Stimulated activated CD4-positive, alpha-beta T cell treated with anti-CD3 and anti-CD28 coated beads, Interleukin-1b, Interleukin-23, amount 100 ng/mL, for 48 hours (primary cell): ENCODE results near the gene RRAGA.
"Not testable (repeated sequence)": the region's sequence is repeated elsewhere in the genome, so short reads cannot be mapped to it uniquely, and the experiment has no call there.

Experiments
- DNase-seq: peaks from one replicate; pipeline ENCODE4 v3.0.0-alpha.2; 2020

The RRAGA gene, protein sequence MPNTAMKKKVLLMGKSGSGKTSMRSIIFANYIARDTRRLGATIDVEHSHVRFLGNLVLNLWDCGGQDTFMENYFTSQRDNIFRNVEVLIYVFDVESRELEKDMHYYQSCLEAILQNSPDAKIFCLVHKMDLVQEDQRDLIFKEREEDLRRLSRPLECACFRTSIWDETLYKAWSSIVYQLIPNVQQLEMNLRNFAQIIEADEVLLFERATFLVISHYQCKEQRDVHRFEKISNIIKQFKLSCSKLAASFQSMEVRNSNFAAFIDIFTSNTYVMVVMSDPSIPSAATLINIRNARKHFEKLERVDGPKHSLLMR

DNA sequence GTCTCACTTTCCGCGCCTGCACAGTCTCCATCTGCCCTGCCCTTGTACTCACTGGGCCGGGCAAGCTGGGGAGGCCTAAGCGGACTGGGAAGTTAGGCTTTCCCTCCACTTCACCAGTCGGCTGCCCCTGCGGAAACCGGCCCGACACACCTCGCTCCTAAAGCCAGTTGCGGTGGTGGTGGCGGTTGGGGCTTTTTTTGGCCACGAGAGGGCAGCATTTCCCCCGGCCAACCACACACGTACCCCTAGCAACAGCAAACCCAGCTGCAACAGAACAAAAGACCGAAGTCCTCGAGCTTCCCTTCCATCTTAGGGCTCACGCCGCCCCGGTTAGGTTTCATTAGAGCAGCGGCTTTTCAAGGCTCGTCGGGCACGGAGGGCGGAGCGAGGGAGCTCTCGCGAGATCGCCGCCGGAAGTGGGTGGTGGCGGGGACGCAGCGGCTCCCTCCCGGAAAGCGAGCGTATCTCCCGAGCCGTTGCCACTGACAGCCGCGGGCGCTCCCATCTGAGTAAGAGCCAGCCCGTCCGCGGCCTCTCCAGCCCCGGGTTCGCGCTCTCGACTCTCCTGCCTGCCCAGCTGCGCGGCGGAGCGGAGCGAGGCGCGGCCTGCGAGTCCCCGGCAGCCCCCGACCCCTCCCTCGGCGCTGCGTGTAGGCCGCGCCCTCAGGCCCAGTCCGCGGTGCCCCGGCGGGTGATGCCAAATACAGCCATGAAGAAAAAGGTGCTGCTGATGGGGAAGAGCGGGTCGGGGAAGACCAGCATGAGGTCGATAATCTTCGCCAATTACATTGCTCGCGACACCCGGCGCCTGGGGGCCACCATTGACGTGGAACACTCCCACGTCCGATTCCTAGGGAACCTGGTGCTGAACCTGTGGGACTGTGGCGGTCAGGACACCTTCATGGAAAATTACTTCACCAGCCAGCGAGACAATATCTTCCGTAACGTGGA is at the start of gene RRAGA:
RRAGA (plus strand) TSS at position 462 of the 951 bp plus-strand sequence; CDS start at position 695, 233 bp downstream.
- peak; percentile 93 for DNase-seq

DNA sequence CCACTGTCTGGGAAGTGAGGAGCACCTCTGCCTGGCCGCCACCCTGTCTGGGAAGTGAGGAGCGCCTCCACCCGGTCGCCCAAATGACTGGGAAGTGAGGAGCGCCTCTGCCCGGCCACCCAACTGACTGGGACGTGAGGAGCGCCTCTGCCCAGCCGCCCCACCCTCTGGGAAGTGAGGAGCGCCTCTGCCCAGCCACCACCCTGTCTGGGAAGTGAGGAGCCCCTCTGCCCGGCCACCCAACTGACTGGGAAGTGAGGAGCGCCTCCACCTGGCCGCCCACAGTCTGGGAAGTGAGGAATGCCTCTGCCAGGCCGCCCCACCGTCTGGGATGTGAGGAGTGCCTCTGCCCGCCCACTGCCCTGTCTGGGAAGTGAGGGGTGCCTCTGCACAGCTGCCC is 49.1 kb upstream of the RRAGA start:
- no peak for DNase-seq

GRCh38 chr9:19009391-19009965 is 39.7 kb upstream of the RRAGA start:
- no peak for DNase-seq

DNA sequence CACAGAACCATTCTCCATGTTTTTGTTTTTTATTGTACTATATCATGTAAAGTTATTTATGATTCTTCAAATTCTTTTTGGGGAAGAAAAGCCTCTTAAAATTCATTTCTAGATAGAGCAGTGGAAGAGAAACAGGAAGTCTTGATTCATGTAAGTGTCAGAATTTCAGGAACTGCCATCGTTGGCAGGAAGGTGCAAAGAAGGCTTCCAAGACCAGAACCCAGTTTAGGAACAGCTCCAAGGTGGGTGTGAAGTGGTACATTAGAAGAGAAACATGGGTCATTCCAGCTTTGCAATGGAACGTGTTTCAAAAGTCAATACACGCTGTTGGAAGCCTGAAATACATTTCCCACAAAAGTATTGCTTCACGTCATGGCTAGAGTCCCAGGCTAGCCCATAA is 31.0 kb upstream of the RRAGA start:
- DNase-seq: no peak

- no peak for DNase-seq
These were observed 28.3 kb upstream of the RRAGA start for GRCh38 chr9:19020886-19021455.

DNA sequence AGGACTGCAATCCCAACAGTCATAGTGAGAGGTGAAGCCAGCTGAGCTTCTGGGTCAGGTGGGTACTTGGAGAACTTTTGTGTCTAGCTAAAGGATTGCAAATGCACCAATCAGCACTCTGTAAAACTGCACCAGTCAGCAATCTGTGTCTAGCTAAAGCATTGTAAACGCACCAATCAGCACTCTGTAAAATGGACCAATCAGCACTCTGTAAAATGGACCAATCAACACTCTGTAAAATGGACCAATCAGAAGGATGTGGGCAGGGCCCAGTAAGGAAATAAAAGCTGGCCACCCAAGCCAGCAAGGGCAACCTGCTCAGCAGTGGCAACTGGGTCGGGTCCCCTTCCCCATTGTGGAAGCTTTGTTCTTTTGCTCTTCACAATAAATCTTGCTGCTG is 27.6 kb upstream of the RRAGA start:
- DNase-seq: not testable (repeated sequence)

GRCh38 chr9:19022206-19022605 is 27.0 kb upstream of the RRAGA start:
- no peak for DNase-seq

GRCh38 chr9:19023078-19023477 is 26.1 kb upstream of the RRAGA start:
- no peak for DNase-seq

GRCh38 chr9:19026375-19026774 is 22.9 kb upstream of the RRAGA start:
- DNase-seq: no peak

- no peak for DNase-seq
These were observed 21.4 kb upstream of the RRAGA start for GRCh38 chr9:19027825-19028224.

DNA sequence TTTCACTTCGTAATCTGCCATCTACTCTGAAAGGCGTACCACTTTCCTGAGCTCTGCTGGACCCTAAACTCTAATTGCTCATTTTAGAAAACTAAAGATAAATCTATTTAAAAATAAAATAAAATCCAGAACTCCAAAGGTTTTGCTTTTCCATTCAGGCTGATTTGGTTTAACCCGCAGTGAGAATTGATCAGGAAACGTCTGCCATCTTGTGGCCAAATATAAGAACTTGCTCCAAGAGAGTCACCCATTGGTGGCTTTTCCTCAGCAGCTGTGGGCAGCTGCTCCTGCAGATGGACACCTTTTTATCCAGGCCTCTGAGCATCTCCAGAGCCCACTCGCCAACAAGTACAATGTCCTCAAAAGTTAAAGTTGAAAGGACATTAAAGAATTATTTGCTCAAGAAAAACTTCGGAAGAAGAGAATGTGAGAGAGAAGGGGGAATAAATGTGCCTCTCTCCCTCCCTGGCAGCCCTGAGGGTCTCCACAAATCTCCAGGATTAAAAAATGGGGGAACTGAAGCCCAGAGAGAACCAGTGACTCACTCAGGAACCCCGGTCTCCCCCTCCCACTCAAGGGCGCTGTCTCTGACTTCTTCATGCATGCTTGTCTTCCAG is 20.3 kb upstream of the RRAGA start:
- peak; percentile 10 for DNase-seq

- no peak for DNase-seq
These were observed 18.3 kb upstream of the RRAGA start for GRCh38 chr9:19030899-19031298.

GRCh38 chr9:19032406-19032805 is 16.8 kb upstream of the RRAGA start:
- DNase-seq: no peak

GRCh38 chr9:19033015-19033414 is 16.2 kb upstream of the RRAGA start, which contains the start of gene SAXO1:
TSS of gene SAXO1 (minus strand) at chr9:19033209. CDS start at chr9:19032908, 301 bp downstream.
- DNase-seq: no peak

GRCh38 chr9:19036611-19037010 is 12.6 kb upstream of the RRAGA start:
- DNase-seq: no peak

DNA sequence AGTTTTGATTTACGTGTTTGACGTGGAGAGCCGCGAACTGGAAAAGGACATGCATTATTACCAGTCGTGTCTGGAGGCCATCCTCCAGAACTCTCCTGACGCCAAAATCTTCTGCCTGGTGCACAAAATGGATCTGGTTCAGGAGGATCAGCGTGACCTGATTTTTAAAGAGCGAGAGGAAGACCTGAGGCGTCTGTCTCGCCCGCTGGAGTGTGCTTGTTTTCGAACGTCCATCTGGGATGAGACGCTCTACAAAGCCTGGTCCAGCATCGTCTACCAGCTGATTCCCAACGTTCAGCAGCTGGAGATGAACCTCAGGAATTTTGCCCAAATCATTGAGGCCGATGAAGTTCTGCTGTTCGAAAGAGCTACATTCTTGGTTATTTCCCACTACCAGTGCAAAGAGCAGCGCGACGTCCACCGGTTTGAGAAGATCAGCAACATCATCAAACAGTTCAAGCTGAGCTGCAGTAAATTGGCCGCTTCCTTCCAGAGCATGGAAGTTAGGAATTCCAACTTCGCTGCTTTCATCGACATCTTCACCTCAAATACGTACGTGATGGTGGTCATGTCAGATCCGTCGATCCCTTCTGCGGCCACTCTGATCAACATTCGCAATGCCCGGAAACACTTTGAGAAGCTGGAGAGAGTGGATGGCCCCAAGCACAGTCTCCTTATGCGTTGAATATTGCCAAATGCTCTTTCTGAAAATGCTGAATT is 850 bp downstream of the RRAGA start:
- DNase-seq: no peak

DNA sequence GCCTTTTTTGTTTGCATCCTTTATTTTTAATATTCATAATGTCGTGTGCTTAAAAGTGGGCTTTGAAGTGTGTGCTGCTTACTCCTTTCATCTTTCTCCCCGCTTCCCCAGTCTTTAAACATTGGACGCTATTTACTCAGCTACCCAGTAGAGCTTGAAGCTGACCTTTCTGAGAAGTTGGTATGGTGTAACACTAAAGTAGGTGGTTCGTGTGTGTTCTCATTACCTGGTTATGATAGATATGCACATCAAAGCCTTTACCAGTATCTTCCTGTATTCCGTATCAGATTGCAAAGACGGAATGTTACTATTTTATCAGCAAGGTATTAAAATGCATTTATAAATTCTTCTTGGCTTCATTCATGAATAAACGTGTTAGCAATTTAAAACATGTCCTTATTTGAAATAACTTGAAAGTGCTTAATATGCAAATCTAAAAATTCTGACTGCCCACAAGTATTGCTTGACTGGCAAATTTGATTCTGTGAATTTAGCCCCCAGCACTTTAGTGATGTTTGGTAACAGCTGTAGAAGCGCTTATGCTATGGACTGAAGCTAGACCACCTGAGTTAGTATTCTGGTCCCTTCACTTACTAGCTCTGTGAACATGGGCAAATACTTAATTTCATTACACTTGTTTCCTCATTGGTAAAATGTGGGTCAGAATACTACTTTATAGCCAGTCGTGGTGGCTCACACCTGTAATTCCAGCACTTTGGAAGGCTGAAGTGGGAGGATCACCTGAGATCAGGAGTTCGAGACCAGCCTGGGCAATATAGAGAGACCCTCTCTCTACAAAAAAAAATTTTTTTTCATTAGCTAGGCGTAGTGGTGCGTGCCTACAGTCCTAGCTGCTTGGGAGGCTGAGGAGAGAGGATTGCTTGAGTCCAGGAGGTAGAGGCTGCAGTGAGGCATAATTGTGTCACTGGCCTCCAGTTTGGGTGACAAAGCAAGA is 1.7 kb downstream of the RRAGA start:
- no peak for DNase-seq

GRCh38 chr9:19057033-19057432 is 7.8 kb downstream of the RRAGA start:
- DNase-seq: no peak

GRCh38 chr9:19074229-19074628 is 25.0 kb downstream of the RRAGA start:
- no peak for DNase-seq

DNA sequence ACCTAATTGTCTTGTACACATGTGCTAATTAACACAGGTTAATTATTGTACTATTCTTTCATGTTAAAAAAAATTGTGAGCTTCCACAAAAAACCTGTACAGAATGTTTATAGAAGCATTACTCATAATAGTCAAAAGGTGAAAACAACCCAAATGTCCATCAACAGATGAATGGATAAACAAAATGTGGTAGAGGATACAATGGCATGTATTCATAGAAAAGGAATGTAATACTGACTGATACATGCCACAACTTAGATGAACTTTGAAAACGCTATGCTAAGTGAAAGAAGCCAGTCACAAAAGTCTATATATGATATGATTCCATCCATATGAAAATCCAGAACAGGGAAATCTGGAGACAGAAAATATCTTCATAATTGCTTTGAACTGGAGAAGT is 25.6 kb downstream of the RRAGA start:
- DNase-seq: no peak

- no peak for DNase-seq
These were observed 36.1 kb downstream of the RRAGA start for GRCh38 chr9:19085295-19085694.
